ENCODE results near the gene ADCY2.

ADCY2 gene

DNA sequence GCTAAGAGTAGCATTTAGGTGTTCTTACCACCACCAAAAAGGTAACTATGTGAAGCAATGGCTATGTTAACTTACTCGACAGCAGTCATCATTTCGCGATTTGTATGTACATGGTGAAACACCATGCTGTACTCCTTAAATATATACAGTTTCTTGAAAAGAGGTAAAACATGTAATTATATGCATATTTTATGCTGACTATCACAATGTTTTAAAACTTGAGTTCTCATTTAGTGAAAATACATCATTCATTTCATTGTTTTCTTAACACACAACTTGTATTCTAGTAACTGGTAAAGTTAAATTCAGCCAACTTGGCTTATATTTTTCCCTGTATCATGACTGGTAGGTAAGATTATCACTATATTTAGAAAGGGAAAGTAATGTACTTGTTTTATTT is 189.9 kb downstream of the ADCY2 start:
- Histone ChIP-seq H3K79me2 (ENCODE audit: control insufficient read depth, low read length) (no peaks in the 10 kb centered on the region), H4K20me1 (ENCODE audit: control insufficient read depth, insufficient read depth, low read depth, low read length) (no peaks in the 10 kb centered on the region), H3F3A (ENCODE audit: control insufficient read depth, insufficient read depth) (no peaks in the 10 kb centered on the region), H3K36me3 (ENCODE audit: control insufficient read depth, low read length) (no peaks in the 10 kb centered on the region), H3K27me3 (ENCODE audit: control insufficient read depth, low read length) (no peaks in the 10 kb centered on the region), H3K9me2 (replicated peaks; ENCODE audit: control insufficient read depth, low read length) (no peaks in the 10 kb centered on the region), H3K4me1 (ENCODE audit: control insufficient read depth, low read length) (no peaks in the 10 kb centered on the region), H3K4me3 (ENCODE audit: low read length) (no peak overlapping the region), H3K27ac (ENCODE audit: low read depth, low read length) (no peak overlapping the region), H3K4me2 (ENCODE audit: low read length) (no peak overlapping the region), H3K9me3 (ENCODE audit: control insufficient read depth, insufficient read depth, low read length) (no peaks in the 10 kb centered on the region)
- TF ChIP-seq, protein P1, sequence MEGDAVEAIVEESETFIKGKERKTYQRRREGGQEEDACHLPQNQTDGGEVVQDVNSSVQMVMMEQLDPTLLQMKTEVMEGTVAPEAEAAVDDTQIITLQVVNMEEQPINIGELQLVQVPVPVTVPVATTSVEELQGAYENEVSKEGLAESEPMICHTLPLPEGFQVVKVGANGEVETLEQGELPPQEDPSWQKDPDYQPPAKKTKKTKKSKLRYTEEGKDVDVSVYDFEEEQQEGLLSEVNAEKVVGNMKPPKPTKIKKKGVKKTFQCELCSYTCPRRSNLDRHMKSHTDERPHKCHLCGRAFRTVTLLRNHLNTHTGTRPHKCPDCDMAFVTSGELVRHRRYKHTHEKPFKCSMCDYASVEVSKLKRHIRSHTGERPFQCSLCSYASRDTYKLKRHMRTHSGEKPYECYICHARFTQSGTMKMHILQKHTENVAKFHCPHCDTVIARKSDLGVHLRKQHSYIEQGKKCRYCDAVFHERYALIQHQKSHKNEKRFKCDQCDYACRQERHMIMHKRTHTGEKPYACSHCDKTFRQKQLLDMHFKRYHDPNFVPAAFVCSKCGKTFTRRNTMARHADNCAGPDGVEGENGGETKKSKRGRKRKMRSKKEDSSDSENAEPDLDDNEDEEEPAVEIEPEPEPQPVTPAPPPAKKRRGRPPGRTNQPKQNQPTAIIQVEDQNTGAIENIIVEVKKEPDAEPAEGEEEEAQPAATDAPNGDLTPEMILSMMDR (IDR thresholded peaks at IDR 0.05; ENCODE audit: low read depth, low read length, poor library complexity, severe bottlenecking): no peak
- no peak for TF ChIP-seq EZH2phosphoT487 (IDR thresholded peaks at IDR 0.05; ENCODE audit: borderline replicate concordance, low read length)

GRCh38 chr5:7586480-7586879 is 190.5 kb downstream of the ADCY2 start:
- H3K9me2 ChIP-seq (replicated peaks; ENCODE audit: control insufficient read depth, low read length): no peaks in the 10 kb centered on the region
- H3K79me2 ChIP-seq (ENCODE audit: control insufficient read depth, low read length): no peaks in the 10 kb centered on the region
- no peaks in the 10 kb centered on the region for H3K36me3 ChIP-seq (ENCODE audit: control insufficient read depth, low read length)
- no peaks in the 10 kb centered on the region for H3K27me3 ChIP-seq (ENCODE audit: control insufficient read depth, low read length)
- H3K27ac ChIP-seq (ENCODE audit: low read depth, low read length): no peak overlapping the region
- H3F3A ChIP-seq (ENCODE audit: control insufficient read depth, insufficient read depth): no peaks in the 10 kb centered on the region
- no peaks in the 10 kb centered on the region for H4K20me1 ChIP-seq (ENCODE audit: control insufficient read depth, insufficient read depth, low read depth, low read length)
- H3K4me2 ChIP-seq (ENCODE audit: low read length): no peak overlapping the region
- no peak for TF ChIP-seq EZH2phosphoT487 (IDR thresholded peaks at IDR 0.05; ENCODE audit: borderline replicate concordance, low read length)
- TF ChIP-seq, protein P1 (IDR thresholded peaks at IDR 0.05; ENCODE audit: low read depth, low read length, poor library complexity, severe bottlenecking): no peak
- no peaks in the 10 kb centered on the region for H3K9me3 ChIP-seq (ENCODE audit: control insufficient read depth, insufficient read depth, low read length)
- H3K4me1 ChIP-seq (ENCODE audit: control insufficient read depth, low read length): no peaks in the 10 kb centered on the region
- no peak overlapping the region for H3K4me3 ChIP-seq (ENCODE audit: low read length)

DNA sequence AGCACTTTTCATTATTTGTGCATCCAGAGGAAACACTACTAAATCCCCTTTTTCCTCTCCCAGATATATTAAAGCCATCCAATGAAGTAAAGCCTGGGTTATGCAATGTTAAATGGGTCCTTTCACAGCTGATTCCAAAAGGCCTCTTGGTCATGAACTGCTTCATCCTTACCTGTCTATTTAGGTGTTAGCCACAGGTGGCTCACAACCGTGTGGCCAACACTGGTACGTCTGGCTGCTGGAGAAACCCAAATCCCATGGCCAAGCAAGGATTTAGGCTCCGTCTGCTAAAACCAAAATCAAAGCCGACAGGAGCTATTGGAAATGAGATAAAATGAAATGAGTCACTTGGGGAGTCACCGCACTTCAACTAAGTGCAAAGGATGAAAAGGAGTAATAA is 193.9 kb downstream of the ADCY2 start:
- H3K27me3 ChIP-seq (ENCODE audit: control insufficient read depth, low read length): no peaks in the 10 kb centered on the region
- H3K4me3 ChIP-seq (ENCODE audit: low read length): no peak overlapping the region
- H3K9me2 ChIP-seq (replicated peaks; ENCODE audit: control insufficient read depth, low read length): no peaks in the 10 kb centered on the region
- no peaks in the 10 kb centered on the region for H3K36me3 ChIP-seq (ENCODE audit: control insufficient read depth, low read length)
- H3K27ac ChIP-seq (ENCODE audit: low read depth, low read length): no peak overlapping the region
- H3K9me3 ChIP-seq (ENCODE audit: control insufficient read depth, insufficient read depth, low read length): no peaks in the 10 kb centered on the region
- no peaks in the 10 kb centered on the region for H3F3A ChIP-seq (ENCODE audit: control insufficient read depth, insufficient read depth)
- no peaks in the 10 kb centered on the region for H3K79me2 ChIP-seq (ENCODE audit: control insufficient read depth, low read length)
- no peak for TF ChIP-seq EZH2phosphoT487 (IDR thresholded peaks at IDR 0.05; ENCODE audit: borderline replicate concordance, low read length)
- TF ChIP-seq, protein P1 (IDR thresholded peaks at IDR 0.05; ENCODE audit: low read depth, low read length, poor library complexity, severe bottlenecking): no peak
- no peaks in the 10 kb centered on the region for H4K20me1 ChIP-seq (ENCODE audit: control insufficient read depth, insufficient read depth, low read depth, low read length)
- no peak overlapping the region for H3K4me2 ChIP-seq (ENCODE audit: low read length)
- no peaks in the 10 kb centered on the region for H3K4me1 ChIP-seq (ENCODE audit: control insufficient read depth, low read length)

- Histone ChIP-seq H3K27ac (ENCODE audit: low read depth, low read length) (no peak overlapping the region), H3K36me3 (ENCODE audit: control insufficient read depth, low read length) (no peaks in the 10 kb centered on the region), H3K27me3 (ENCODE audit: control insufficient read depth, low read length) (no peaks in the 10 kb centered on the region), H3K4me2 (ENCODE audit: low read length) (no peak overlapping the region), H3K9me3 (ENCODE audit: control insufficient read depth, insufficient read depth, low read length) (no peaks in the 10 kb centered on the region), H3F3A (ENCODE audit: control insufficient read depth, insufficient read depth) (no peaks in the 10 kb centered on the region), H3K9me2 (replicated peaks; ENCODE audit: control insufficient read depth, low read length) (no peaks in the 10 kb centered on the region), H3K4me1 (ENCODE audit: control insufficient read depth, low read length) (no peaks in the 10 kb centered on the region), H3K79me2 (ENCODE audit: control insufficient read depth, low read length) (no peaks in the 10 kb centered on the region), H3K4me3 (ENCODE audit: low read length) (no peak overlapping the region), H4K20me1 (ENCODE audit: control insufficient read depth, insufficient read depth, low read depth, low read length) (no peaks in the 10 kb centered on the region)
- TF ChIP-seq, protein P1 (IDR thresholded peaks at IDR 0.05; ENCODE audit: low read depth, low read length, poor library complexity, severe bottlenecking): peak; percentile 42
- TF ChIP-seq EZH2phosphoT487 (IDR thresholded peaks at IDR 0.05; ENCODE audit: borderline replicate concordance, low read length): no peak
These were observed 197.0 kb downstream of the ADCY2 start for GRCh38 chr5:7592910-7593309.

Measured in DOHH2 (cell line).